Astrocyte (in vitro differentiated cells and primary cell): ENCODE data around the gene TFEB.

Experiments used
- EZH2 ChIP-seq: IDR thresholded peaks from 2 replicates; pipeline ENCODE4 v1.6.1; 2012; ENCODE audit warnings: mild to moderate bottlenecking, low read length, inconsistent platforms; ENCODE audit not compliant: insufficient read depth
- TF ChIP-seq, protein P1 (sequence below): IDR thresholded peaks from 2 replicates; pipeline ENCODE4 v1.5.1; 2011; ENCODE audit warnings: low read depth, mild to moderate bottlenecking, inconsistent platforms, low read length, moderate library complexity; ENCODE audit not compliant: insufficient read depth

DNA sequence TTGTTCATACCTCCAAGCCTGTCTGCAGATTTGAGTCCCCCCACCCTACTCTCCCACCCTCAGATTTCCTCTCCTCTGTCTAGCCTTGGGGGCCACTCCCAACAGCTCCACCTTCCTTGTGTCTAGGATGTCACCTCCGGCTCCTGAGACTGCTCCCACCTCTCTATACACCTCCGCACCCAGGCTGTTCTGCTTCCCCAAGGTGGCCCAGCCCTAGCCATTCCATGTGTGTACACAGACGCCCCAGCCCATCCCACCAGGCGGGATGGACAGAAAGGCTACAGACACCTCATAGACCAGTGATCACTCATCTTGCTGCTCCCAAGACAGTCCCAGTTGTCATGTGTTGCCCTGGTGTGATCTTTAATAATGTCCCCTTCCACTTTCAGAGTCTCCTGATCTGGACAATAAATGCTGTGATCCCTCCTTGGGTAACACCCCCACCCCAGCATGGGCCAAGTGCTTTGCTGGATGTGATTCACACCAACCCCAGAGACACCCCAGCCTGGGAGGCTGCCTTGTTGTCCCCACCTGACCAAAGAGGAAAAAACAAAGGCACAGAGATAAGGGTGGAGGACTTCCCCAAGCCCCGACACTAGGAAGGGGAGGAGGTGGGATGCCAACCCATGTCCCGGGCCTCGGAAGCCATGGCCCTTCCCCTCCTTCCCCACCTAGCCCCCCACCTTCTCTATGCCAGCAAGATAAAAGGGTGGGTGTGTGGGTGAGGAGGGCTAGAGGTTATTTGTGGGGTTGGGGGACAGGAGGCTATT is 61.0 kb downstream of the TFEB start:
- TF ChIP-seq EZH2 = no peak
- TF ChIP-seq, protein P1, sequence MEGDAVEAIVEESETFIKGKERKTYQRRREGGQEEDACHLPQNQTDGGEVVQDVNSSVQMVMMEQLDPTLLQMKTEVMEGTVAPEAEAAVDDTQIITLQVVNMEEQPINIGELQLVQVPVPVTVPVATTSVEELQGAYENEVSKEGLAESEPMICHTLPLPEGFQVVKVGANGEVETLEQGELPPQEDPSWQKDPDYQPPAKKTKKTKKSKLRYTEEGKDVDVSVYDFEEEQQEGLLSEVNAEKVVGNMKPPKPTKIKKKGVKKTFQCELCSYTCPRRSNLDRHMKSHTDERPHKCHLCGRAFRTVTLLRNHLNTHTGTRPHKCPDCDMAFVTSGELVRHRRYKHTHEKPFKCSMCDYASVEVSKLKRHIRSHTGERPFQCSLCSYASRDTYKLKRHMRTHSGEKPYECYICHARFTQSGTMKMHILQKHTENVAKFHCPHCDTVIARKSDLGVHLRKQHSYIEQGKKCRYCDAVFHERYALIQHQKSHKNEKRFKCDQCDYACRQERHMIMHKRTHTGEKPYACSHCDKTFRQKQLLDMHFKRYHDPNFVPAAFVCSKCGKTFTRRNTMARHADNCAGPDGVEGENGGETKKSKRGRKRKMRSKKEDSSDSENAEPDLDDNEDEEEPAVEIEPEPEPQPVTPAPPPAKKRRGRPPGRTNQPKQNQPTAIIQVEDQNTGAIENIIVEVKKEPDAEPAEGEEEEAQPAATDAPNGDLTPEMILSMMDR = no peak
